HEK293 (cell line): Measurements from ENCODE around the gene IGFLR1.

Experiments used
- BCL11B ChIP-seq: fragments of 450-650 bp; formaldehyde crosslinking; IDR thresholded peaks from 2 replicates; pipeline ENCODE4 v1.5.1; 2016; ENCODE audit warnings: low read depth, missing biosample characterization, missing genetic modification characterization
- GLIS2 ChIP-seq: fragments of 450-650 bp; formaldehyde crosslinking; IDR thresholded peaks from 2 replicates; pipeline ENCODE4 v1.5.1; 2016; ENCODE audit warnings: missing biosample characterization, missing genetic modification characterization
- IKZF3 ChIP-seq: fragments of 450-650 bp; IDR thresholded peaks from 2 replicates; pipeline ENCODE4 v1.5.0; 2018; ENCODE audit warnings: missing biosample characterization, mild to moderate bottlenecking, missing genetic modification characterization, moderate library complexity
- KLF8 ChIP-seq: fragments of 450-650 bp; formaldehyde crosslinking; IDR thresholded peaks from 2 replicates; pipeline ENCODE4 v1.5.1; 2016; ENCODE audit warnings: missing biosample characterization, missing genetic modification characterization
- PBX3 ChIP-seq: sonication (generic); formaldehyde crosslinking; IDR thresholded peaks from 2 replicates; pipeline ENCODE4 v1.8.1; 2022; ENCODE audit warnings: mild to moderate bottlenecking, moderate library complexity, missing genetic modification reagents
- SETDB1 ChIP-seq: IDR thresholded peaks from one replicate; pipeline ENCODE4 v1.6.1; 2017; ENCODE audit warnings: mild to moderate bottlenecking, low read length, moderate library complexity, mixed read lengths; ENCODE audit not compliant: insufficient read length
- YY1 ChIP-seq: fragments of 450-650 bp; formaldehyde crosslinking; IDR thresholded peaks from 2 replicates; pipeline ENCODE4 v1.5.1; 2018; ENCODE audit warnings: missing biosample characterization, missing genetic modification characterization
- ZBTB10 ChIP-seq: fragments of 450-650 bp; formaldehyde crosslinking; IDR thresholded peaks from 2 replicates; pipeline ENCODE4 v1.5.1; 2016; ENCODE audit warnings: missing biosample characterization, missing genetic modification characterization
- ZBTB7A ChIP-seq: fragments of 450-650 bp; formaldehyde crosslinking; IDR thresholded peaks from 2 replicates; pipeline ENCODE4 v1.5.1; 2016; ENCODE audit warnings: low read depth, missing biosample characterization, missing genetic modification characterization
- ZEB2 ChIP-seq: fragments of 450-650 bp; formaldehyde crosslinking; IDR thresholded peaks from 2 replicates; pipeline ENCODE4 v1.5.1; 2016; ENCODE audit warnings: missing biosample characterization, missing genetic modification characterization
- ZNF280C ChIP-seq: fragments of 450-650 bp; formaldehyde crosslinking; IDR thresholded peaks from 2 replicates; pipeline ENCODE4 v1.5.1; 2016; ENCODE audit warnings: missing biosample characterization, missing genetic modification characterization
- ZNF335 ChIP-seq: fragments of 450-650 bp; formaldehyde crosslinking; conservative IDR thresholded peaks from 2 replicates; pipeline ENCODE4 v1.5.1; 2016; ENCODE audit warnings: missing biosample characterization, missing genetic modification characterization
- ZNF449 ChIP-seq: fragments of 450-650 bp; formaldehyde crosslinking; IDR thresholded peaks from 2 replicates; pipeline ENCODE4 v1.5.1; 2017; ENCODE audit warnings: missing biosample characterization, mild to moderate bottlenecking, missing genetic modification characterization, moderate library complexity
- ZNF488 ChIP-seq: fragments of 450-650 bp; formaldehyde crosslinking; IDR thresholded peaks from 2 replicates; pipeline ENCODE4 v1.5.1; 2016; ENCODE audit warnings: missing biosample characterization, missing genetic modification characterization
- ZNF518A ChIP-seq: fragments of 450-650 bp; formaldehyde crosslinking; conservative IDR thresholded peaks from 2 replicates; pipeline ENCODE4 v1.5.1; 2016; ENCODE audit warnings: low read depth, missing biosample characterization, missing genetic modification characterization
- ZNF529 ChIP-seq: fragments of 450-650 bp; formaldehyde crosslinking; IDR thresholded peaks from 2 replicates; pipeline ENCODE4 v1.5.1; 2017; ENCODE audit warnings: missing genetic modification characterization, missing biosample characterization; ENCODE audit not compliant: insufficient replicate concordance
- ZNF560 ChIP-seq: fragments of 450-650 bp; formaldehyde crosslinking; IDR thresholded peaks from 2 replicates; pipeline ENCODE4 v1.5.1; 2017; ENCODE audit warnings: missing biosample characterization, missing genetic modification characterization, borderline replicate concordance
- ZNF692 ChIP-seq: fragments of 450-650 bp; formaldehyde crosslinking; IDR thresholded peaks from 2 replicates; pipeline ENCODE4 v1.5.1; 2016; ENCODE audit warnings: missing biosample characterization, missing genetic modification characterization
- ZNF777 ChIP-seq: fragments of 450-650 bp; formaldehyde crosslinking; IDR thresholded peaks from 2 replicates; pipeline ENCODE4 v1.5.1; 2017; ENCODE audit warnings: missing biosample characterization, missing genetic modification characterization, borderline replicate concordance
- ZSCAN4 ChIP-seq: fragments of 450-650 bp; formaldehyde crosslinking; IDR thresholded peaks from 2 replicates; pipeline ENCODE4 v1.5.1; 2017; ENCODE audit warnings: missing biosample characterization, missing genetic modification characterization

Gene IGFLR1

GRCh38 chr19:35717665-35718344 is 24.4 kb downstream of the IGFLR1 start, which contains the start of gene KMT2B (continued):
- TF ChIP-seq PBX3 (CRISPR knock-in tag), result 0 out of 2 replicates have a peak, but pooled peaks have one; percentile 4
- TF ChIP-seq YY1 (tag by site-specific recombination), result no peak; the same call in 1 of the 2 replicates
- TF ChIP-seq IKZF3 (tag by site-specific recombination), result peak; percentile 8; the same call in 1 of the 2 replicates
- TF ChIP-seq ZBTB10 (tag by site-specific recombination), result peak; percentile 84; the same call in 1 of the 2 replicates
- peak; percentile 2; the same call in 1 of the 2 replicates for TF ChIP-seq ZBTB7A (tag by site-specific recombination)
- no peak for TF ChIP-seq ZNF280C (tag by site-specific recombination)
- peak; percentile 70; the same call in 1 of the 2 replicates for TF ChIP-seq KLF8 (tag by site-specific recombination)
- TF ChIP-seq ZNF529 (tag by site-specific recombination), result no peak
- no peak for TF ChIP-seq ZNF777 (tag by site-specific recombination)
- no peak for TF ChIP-seq ZNF488
- no peak for TF ChIP-seq ZNF560 (tag by site-specific recombination)
- 0 out of 2 replicates have a peak, but pooled peaks have one; percentile 36 for TF ChIP-seq BCL11B (tag by site-specific recombination)
- peak; percentile 94 for TF ChIP-seq GLIS2 (tag by site-specific recombination)
- no peak for TF ChIP-seq ZNF692 (tag by site-specific recombination)
- peak; percentile 9; the same call in 1 of the 2 replicates for TF ChIP-seq ZEB2 (tag by site-specific recombination)
- TF ChIP-seq ZSCAN4 (tag by site-specific recombination), result no peak
- no peak for TF ChIP-seq ZNF335 (tag by site-specific recombination)
- TF ChIP-seq ZNF518A (tag by site-specific recombination), result no peak
- no peak for TF ChIP-seq SETDB1
- no peak for TF ChIP-seq ZNF449
